Measurements from ENCODE around the gene PPP1R13B.
"Not testable (repeated sequence)": the region's sequence is repeated elsewhere in the genome, so short reads cannot be mapped to it uniquely, and the experiment has no call there.

Gene PPP1R13B

DNA sequence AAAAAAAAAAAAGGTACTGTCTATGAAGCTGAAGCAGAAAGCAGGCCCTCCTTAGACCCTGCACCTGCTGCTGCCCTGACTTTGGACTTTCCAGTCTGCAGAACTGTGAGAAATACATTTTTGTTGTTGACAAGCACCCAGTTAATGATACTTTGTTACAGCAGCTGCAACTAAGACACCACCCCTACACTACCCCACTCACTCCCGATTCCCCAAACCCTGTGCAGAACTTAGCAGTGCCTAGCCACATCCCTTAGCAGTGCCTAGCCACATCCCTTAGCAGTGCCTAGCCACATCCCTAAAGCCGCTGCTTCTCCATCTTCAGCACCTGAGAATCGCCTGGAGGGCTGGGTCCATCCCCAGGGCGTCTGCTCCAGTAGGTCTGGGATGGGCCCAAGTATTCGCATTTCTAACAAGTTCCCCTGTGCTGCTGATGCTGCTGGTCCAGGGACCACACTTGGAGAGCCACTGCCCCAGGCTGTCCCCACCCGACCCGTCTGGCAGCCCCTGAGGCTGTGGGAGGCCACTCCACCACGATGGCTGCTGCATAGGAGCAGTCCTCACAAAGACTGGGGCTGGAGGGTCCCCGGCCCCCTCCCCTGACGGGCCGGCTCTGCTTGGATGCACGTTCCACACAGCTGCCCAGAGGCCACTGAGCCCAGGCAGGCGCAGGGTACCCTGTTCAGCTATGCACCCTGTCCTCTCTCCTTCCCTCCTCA, 10.8 kb upstream of the PPP1R13B start:
- no peak for DNase-seq

DNA sequence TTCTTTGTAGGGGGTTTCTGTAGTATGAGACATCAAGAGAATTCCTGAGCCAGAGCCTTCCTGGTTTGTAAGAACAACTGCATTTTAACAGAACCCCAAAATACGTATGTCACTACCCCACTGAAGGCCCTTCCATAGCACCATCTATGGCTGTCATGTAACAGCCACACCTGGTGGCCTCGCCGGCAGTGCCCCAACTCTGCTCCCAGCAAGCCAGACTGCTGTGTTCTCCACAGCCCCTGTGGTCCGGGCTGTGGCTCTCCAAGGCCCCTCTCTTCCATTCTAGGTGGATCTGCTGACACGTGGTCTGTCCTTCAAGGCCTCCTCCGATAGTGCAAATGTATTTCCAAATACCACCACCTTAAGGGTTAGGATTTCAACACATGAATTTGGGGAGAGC, 9.9 kb upstream of the PPP1R13B start:
- no peak for DNase-seq

DNA sequence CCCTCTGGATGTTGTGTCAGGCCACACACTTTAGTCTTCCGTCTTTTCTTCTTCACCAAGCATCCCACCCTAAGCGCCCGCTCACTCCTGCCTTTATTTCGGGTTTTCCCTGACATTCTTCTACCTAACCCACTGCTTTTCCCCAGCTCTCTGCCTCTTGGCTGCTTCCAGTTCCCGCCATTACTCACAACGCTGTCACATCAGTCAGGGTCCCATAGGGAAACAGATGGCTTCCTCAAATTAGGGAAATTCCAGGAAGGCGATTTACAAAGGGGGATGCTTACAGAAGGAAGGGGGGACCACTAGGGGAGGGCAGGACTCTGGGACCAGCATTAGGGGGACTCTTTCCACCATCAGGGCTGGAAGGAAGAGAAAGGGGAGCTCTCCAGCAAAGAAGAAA, 9.2 kb upstream of the PPP1R13B start:
- no peak for DNase-seq

DNA sequence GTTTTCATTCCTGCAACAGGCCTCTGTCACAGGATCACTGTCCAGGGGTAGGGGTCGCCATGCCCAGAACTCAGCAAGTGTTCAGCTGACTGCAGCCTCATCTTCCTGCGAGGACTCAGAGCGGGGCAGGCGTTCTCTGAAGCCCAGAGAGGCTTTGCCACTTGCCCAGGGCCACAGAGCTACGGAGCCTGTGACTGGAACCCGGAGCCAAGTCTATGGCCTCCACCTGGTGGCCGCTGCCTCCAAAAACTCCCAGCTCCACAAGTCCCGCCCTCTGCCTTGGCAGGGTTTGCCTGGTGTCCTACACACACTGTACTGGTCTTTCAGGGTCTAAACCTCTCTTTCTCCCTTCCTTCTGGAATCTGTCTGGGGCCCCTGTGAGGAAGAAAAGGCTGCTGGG, 8.7 kb upstream of the PPP1R13B start:
- DNase-seq = no peak

DNA sequence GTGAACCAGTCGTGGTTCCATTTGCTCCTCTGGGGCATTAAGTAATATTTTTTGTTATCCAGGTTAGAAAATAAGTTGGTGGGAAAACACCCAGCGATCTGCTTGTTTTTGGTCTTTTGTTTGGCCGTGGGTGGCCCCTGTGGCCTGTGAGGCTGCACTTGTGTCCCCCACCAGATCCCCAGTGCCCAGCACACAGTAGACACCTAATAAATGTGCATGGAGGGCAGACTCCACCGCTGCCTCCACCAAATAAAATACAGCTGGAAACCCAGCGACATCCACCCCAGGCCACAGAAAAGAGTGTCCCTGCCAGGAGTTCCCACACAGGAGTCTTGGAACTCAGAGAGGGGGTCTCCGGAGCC, 8.3 kb upstream of the PPP1R13B start:
- DNase-seq = no peak

DNA sequence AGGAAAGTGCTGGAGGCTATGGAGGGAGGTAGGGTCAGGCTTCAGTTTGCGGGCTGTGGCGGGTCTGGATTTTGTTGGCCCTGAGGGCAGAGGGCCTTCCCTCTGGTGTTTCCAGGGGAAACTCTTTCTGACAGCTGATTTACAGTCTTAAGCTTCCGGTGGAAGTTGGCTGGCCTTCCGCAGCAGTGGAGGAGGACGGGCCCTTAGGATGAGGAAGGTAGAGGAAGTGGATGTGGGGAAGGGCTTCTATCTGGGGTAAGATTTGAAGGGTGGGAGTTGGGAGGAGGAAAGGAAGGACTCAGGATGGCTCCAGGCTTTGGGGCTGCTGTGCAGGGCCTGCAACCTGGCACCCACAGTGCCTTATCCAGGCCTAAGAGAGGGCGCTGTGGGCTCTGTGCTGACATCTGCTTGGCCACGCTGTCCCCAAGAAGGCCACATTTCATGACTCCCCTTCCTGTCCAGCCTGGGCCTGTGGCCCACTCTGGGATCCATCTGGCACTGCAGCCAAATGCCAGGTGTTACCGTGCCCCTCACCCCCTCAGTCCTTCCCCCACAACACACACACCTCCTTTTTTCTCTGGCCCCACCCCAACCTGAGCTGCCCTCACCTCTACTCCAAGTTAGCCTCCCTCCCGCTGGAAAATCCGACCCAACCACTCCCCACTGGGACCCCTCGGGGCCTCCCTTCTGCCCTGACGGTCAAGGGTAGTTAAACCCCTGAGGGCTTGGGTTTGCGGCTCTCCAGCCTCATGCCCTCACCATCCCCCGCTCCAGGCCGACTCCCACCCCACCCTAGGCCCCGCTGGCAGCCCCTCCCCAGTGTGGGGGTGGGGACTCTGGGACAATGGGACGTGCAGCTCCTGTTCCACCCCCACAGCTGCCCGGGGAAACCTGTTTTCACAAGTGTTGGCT, 7.7 kb upstream of the PPP1R13B start:
- no peak for DNase-seq

DNA sequence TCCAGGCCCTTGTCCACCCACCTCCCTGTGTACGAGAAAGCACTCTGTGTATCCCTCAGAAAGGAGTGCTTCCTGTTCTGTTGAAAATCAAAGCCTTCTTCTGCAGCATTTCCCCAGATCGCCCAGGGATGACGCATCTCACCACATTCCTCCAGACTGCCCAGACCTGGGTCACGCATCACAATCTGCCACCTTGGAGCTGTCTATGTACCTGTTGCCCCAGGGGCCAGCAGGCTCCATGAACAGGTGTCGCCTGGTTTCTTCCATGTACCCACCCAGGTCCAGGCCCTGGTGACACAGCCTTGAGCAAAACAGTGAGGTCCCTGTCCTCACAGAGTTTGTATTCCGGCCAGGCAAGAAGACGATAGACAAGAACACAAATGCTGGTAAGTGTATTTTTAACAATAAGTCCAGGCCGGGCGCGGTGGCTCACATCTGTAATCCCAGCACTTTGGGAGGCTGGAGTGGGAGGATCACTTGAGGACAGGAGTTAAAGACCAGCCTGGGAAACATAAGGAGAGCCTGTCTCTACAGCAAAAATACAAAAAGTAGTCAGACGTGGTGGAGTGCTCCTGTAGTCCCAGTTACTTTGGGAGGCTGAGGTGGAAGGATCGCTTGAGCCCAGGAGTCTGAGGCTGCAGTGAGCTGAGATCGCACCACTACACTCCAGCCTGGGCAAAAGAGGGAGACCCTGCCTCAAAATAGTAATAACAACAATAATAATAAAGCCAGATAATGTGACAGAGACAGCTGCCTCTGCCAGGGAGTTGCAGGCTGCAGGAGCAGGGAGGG, 6.8 kb upstream of the PPP1R13B start:
- DNase-seq = no peak

- DNase-seq = no peak
These were observed 1.9 kb upstream of the PPP1R13B start for GRCh38 chr14:103849151-103849886.

- DNase-seq = no peak
These were observed 1.1 kb upstream of the PPP1R13B start for GRCh38 chr14:103848175-103849077.

DNA sequence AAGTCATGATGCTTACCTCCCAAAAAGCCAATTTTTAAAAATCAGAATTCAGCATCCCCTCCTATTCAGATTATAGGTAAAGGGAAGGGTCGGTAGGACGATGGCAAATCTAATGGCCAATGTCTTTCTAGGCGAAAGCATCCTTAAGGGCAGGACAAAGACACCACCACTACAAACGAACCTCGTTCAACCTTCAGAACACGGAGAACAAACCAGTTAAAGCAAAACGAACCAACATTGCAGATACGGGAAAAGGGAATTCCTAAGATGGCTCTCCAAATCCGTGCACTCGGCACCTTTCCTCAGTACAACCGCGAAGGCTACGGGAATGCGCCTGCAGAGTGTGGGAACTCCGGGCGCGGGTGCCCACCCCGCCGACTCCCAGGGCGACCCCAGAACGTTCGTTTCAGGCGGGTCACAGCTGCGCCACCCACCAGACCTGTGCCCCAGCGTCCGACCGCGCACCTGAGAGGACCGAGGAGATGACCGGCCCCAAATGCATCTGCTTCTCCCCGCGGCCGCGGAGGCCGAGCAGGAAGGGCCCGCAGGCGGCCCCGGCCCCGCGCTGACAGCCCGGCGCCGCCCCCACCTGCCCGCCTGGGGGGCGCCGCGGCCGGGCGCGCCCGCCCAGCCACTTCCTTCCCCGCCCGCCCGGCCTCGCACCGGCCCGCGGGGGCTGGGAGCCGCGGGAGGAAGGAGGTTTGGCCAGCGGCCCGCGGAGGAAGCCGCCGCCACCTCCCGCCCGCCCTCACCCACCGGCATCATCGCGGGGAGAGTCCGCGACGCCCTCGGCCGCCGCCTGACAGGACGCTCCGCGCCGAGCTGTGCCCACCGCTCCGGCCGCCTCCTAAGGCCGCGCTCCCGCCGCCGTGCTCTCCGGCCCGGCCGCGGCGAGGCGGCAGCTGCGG, 578 bp downstream of the PPP1R13B start:
- no peak for DNase-seq

- no peak for DNase-seq
These were observed 1.3 kb downstream of the PPP1R13B start for GRCh38 chr14:103846097-103846496.

GRCh38 chr14:103845327-103845726, 2.0 kb downstream of the PPP1R13B start:
- no peak for DNase-seq

DNA sequence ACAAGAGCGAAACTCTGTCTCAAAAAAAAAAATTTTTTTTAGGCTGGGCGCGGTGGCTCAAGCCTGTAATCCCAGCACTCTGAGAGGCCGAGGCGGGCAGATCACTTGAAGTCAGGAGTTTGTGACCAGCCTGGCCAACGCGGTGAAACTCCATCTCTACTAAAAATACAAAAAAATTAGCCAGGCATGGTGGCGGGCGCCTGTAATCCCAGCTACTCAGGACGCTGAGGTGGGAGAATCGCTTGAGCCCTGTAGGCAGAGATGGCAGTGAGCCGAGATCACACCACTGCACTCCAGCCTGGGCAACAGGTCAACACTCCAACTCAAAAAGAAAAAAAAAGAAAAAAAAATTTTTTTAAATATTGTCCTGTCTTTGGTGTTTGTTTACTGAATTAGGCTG, 6.1 kb downstream of the PPP1R13B start:
- DNase-seq = not testable (repeated sequence)

DNA sequence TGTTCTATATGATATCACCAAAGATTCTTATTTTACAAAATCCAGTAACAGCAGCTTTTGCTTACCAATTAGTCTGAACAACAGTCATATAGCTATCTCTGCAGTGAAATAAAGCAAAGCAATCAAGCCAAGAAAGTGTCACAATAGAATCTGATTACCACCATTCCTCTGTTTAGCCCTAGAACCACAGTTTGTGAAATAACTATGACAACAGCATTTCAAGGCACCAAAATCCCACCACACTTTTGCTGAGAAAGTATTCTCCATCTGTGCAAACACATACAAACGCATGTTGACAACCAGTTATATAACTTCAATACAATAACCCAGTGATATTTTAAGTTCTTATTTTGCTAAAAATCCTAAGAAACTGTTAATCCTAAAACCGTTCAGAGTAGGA, 7.4 kb downstream of the PPP1R13B start:
- DNase-seq = no peak

DNA sequence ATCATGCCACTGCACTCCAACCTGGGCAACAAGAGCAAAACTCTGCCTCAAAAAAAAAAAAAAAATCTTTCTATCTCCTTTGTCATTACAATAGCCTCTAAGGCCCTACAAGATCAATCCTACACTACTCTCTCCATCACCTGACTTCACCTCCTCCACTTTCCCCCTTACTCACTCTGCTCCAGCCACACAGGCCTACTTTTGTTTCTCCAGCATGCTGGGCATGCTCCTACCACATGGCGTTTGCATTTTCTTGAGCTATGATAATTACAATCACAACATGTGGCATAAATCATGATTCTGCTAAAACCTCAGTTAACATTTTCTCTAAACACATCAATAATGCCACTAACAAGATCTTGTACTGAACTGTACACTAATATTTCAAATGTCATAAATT, 7.8 kb downstream of the PPP1R13B start:
- no peak for DNase-seq

DNA sequence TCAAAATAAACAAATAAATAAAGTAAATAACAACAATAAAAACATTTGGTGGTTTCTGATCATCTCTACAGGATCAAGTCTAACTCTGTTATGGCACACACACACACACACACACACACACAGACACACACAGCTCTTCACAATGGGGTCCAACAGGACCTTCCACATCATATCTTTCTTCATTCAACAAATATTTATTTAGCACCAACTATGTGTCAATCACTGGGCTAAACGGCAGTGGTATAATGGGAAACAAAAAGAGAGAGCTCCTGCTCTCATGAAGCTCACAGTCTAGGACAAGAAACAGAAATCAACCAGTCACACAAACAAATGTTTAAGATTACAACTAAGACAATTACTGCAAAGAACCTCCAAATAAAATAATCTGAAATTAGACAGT, 9.3 kb downstream of the PPP1R13B start:
- no peak for DNase-seq

- no peak for DNase-seq
These were observed 10.2 kb downstream of the PPP1R13B start for GRCh38 chr14:103836976-103837725.

DNA sequence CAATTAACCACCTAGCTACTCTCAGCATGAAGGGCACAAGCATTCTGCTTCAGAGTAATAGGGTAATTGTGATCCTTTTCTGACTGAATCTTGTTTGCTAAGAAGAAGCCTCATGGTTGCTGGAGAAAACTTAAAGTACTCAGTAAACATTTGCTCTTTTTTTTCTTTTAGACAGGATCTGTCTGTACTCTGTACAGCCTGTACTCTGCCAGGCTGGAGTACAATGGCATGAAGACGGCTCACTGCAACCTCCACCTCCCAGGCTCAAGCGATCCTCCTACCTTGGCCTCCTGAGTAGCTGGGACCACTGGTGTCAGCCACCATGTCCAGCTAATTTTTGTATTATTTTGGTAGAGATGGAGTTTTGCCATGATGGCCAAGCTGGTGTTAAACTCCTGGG, 12.4 kb downstream of the PPP1R13B start:
- DNase-seq = no peak

- no peak for DNase-seq
These were observed 13.7 kb downstream of the PPP1R13B start for GRCh38 chr14:103833711-103834110.

DNA sequence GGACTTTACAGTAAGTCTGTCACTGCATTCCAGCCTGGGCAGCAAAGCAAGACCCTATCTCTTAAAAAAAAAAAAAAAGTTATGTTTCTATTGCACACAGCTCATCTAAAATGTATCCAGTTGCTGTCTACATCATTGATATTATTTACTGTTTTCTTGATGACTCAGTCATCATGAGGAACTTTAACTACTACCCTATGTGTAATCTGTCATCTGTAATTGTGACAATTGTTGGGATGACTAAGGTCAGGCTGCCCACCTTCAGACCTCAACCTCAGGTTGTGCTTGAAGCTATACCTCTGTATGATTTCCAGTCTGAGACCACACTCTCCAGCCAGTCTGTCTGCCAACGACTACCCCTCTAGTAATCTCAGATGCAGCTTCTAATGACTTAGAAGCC, 15.3 kb downstream of the PPP1R13B start:
- DNase-seq = no peak
